Measurements from ENCODE around the gene ARL5A. TPM values are rescaled to one million over a fixed set of nuclear protein-coding genes. Genes with fewer than 3 reads are reported as not detected.

Gene ARL5A
- total and polyA plus RNA-seq, 9 of the 15 experiments (the other 6 are each of a cell fraction or from before 2014, with no cell fraction given): 16.3 to 117 (median 88.4) TPM

GRCh38 chr2:151789055-151789834 is 39.0 kb downstream of the ARL5A start (continued):
- no peak for TF ChIP-seq CTCF (IDR thresholded peaks at IDR 0.05 in 2 of 3, conservative IDR thresholded peaks at IDR 0.05 in 1 of 3; ENCODE audit: insufficient read depth in 2 of 3, low read depth in 1 of 3, low read length in 3 of 3)
- TF ChIP-seq MAZ (CRISPR knock-in tag; conservative IDR thresholded peaks at IDR 0.05 in 1 of 2, IDR thresholded peaks at IDR 0.05 in 1 of 2): peak; percentile 16 to 24; a peak in 1 of 4 replicates
- TF ChIP-seq RB1 (IDR thresholded peaks at IDR 0.05; ENCODE audit: low read depth): no peak
- no peak for TF ChIP-seq PYGO2 (tag; IDR thresholded peaks at IDR 0.05)
- TF ChIP-seq CUX1 (CRISPR knock-in tag; IDR thresholded peaks at IDR 0.05): no peak
- TF ChIP-seq BHLHE40 (IDR thresholded peaks at IDR 0.05; ENCODE audit: low read length): no peak
- TF ChIP-seq CCNT2 (IDR thresholded peaks at IDR 0.05; ENCODE audit: borderline replicate concordance, extremely low read depth, insufficient read length, low read depth, low read length): peak; percentile 85
- TF ChIP-seq TRIM28 (IDR thresholded peaks at IDR 0.05): no peak
- no peak for TF ChIP-seq CSDE1 (IDR thresholded peaks at IDR 0.05)
- no peak for TF ChIP-seq HMG20A (CRISPR knock-in tag; conservative IDR thresholded peaks at IDR 0.05)
- TF ChIP-seq SREBF1 (IDR thresholded peaks at IDR 0.05; ENCODE audit: borderline replicate concordance, low read depth, low read length): no peak
- no peak for TF ChIP-seq CC2D1A (IDR thresholded peaks at IDR 0.05)
- TF ChIP-seq ETV6 (IDR thresholded peaks at IDR 0.05; ENCODE audit: borderline replicate concordance in 1 of 2, low read depth in 2 of 2, low read length in 1 of 2): no peak
- no peak for TF ChIP-seq ETV6 (CRISPR knock-in tag; IDR thresholded peaks at IDR 0.05; ENCODE audit: borderline replicate concordance)
- TF ChIP-seq CBX5 (IDR thresholded peaks at IDR 0.05; ENCODE audit: borderline replicate concordance, low read depth): no peak
- TF ChIP-seq CEBPB (tag; IDR thresholded peaks at IDR 0.05): no peak
- no peak for TF ChIP-seq ZNF224 (CRISPR knock-in tag; IDR thresholded peaks at IDR 0.05)
- TF ChIP-seq ELF4 (CRISPR knock-in tag; IDR thresholded peaks at IDR 0.05): peak; percentile 88; the same call in 1 of the 2 replicates
- no peak for TF ChIP-seq ZNF217 (CRISPR knock-in tag; IDR thresholded peaks at IDR 0.05)
- TF ChIP-seq ZFP30 (CRISPR knock-in tag; IDR thresholded peaks at IDR 0.05; ENCODE audit: borderline replicate concordance): no peak
- peak; percentile 89 for TF ChIP-seq MTA2 (IDR thresholded peaks at IDR 0.05; ENCODE audit: low read depth)
- TF ChIP-seq SRSF9 (IDR thresholded peaks at IDR 0.05; ENCODE audit: borderline replicate concordance, low read depth, low read length): no peak
- TF ChIP-seq XRCC5 (IDR thresholded peaks at IDR 0.05; ENCODE audit: low read depth, low read length): no peak

All from K562 (cell line).